PC-3 (cell line): Measurements from ENCODE around the gene PMEPA1. TPM values are rescaled to one million over a fixed set of nuclear protein-coding genes. Genes with fewer than 3 reads are reported as not detected.

Experiments used
- ATAC-seq: fragments of 200-7000 bp; cut with Tn5 transposase; 2 replicates; pipeline ENCODE4 v1.9.1; 2020; ENCODE audit warnings: mild to moderate bottlenecking, moderate library complexity
- BruUV-seq: library from RNA; stranded (reverse); fragments of 400-500 nt; replicated peaks from 2 replicates; lab custom pipeline; 2021; lab: Mats Ljungman, UMichigan
- CTCF ChIA-PET: fragments of 300-600 bp; sonication (Branson Sonifier 250); formaldehyde crosslinking; loops from one replicate; lab custom pipeline; 2022; ENCODE audit warnings: antibody characterized with exemption; lab: Charles Lee
- POLR2A ChIA-PET: fragments of 300-600 bp; sonication (Branson Sonifier 250); formaldehyde crosslinking; loops from one replicate; lab custom pipeline; 2022; ENCODE audit warnings: antibody characterized with exemption; ENCODE audit not compliant: unreplicated experiment; lab: Charles Lee
- DNase-seq: peaks from one replicate; pipeline ENCODE4 v3.0.0-alpha.2; 2015
- H2AFZ ChIP-seq: fragments of 300-600 bp; sonication (generic); 2 replicates; pipeline ENCODE4 v1.6.0; 2016; ENCODE audit warnings: antibody characterized with exemption, low read length
- H3F3A ChIP-seq: fragments of 300-600 bp; sonication (generic); one replicate; pipeline ENCODE4 v1.6.0; 2017; ENCODE audit warnings: antibody characterized with exemption, low read length, control low read depth, mild to moderate bottlenecking; ENCODE audit not compliant: unreplicated experiment
- H3K27ac ChIP-seq: fragments of 300-600 bp; sonication (generic); 2 replicates; pipeline ENCODE4 v1.5.1; 2016; ENCODE audit warnings: mild to moderate bottlenecking, low read length
- H3K27me3 ChIP-seq: fragments of 300-600 bp; sonication (generic); 2 replicates; pipeline ENCODE4 v1.6.1; 2016; ENCODE audit warnings: low read length, mixed read lengths
- H3K36me3 ChIP-seq: fragments of 300-600 bp; sonication (generic); 2 replicates; pipeline ENCODE4 v1.6.1; 2016; ENCODE audit warnings: low read depth, mixed run types, low read length, mixed read lengths
- H3K4me1 ChIP-seq: fragments of 300-600 bp; sonication (generic); 2 replicates; pipeline ENCODE4 v1.5.1; 2016; ENCODE audit warnings: low read length; ENCODE audit not compliant: insufficient read depth
- H3K4me2 ChIP-seq: fragments of 300-600 bp; sonication (generic); 2 replicates; pipeline ENCODE4 v1.6.0; 2016; ENCODE audit warnings: low read length
- H3K4me3 ChIP-seq: fragments of 300-600 bp; sonication (generic); 2 replicates; pipeline ENCODE4 v1.5.1; 2016; ENCODE audit warnings: mild to moderate bottlenecking, low read length, mixed read lengths
- H3K79me2 ChIP-seq: fragments of 300-600 bp; sonication (generic); 2 replicates; pipeline ENCODE4 v1.6.1; 2017; ENCODE audit warnings: low read length, mixed read lengths
- H3K9ac ChIP-seq: fragments of 300-600 bp; sonication (generic); 2 replicates; pipeline ENCODE4 v1.6.0; 2016; ENCODE audit warnings: mild to moderate bottlenecking, low read length
- H3K9me2 ChIP-seq: fragments of 300-600 bp; sonication (generic); replicated peaks from 2 replicates; pipeline ENCODE4 v1.6.1; 2016; ENCODE audit warnings: mixed run types, low read length, mixed read lengths
- H3K9me3 ChIP-seq: fragments of 300-600 bp; sonication (generic); 2 replicates; pipeline ENCODE4 v1.6.1; 2016; ENCODE audit warnings: low read length, mixed read lengths
- H4K20me1 ChIP-seq: fragments of 300-600 bp; sonication (generic); 2 replicates; pipeline ENCODE4 v1.6.1; 2016; ENCODE audit warnings: low read length, mixed read lengths
- EZH2 ChIP-seq: fragments of 300-600 bp; sonication (generic); IDR thresholded peaks from one replicate; pipeline ENCODE4 v1.6.1; 2017; ENCODE audit warnings: antibody characterized with exemption, mild to moderate bottlenecking, low read length; ENCODE audit not compliant: unreplicated experiment
- EZH2phosphoT487 ChIP-seq: fragments of 300-600 bp; sonication (generic); IDR thresholded peaks from 2 replicates; pipeline ENCODE4 v1.6.1; 2018; ENCODE audit warnings: mild to moderate bottlenecking, antibody characterized with exemption, low read length, borderline replicate concordance
- intact Hi-C: fragments of 100-400 bp; cut with micrococcal nuclease; formaldehyde crosslinking; loops from 2 replicates; pipeline ENCODE4 v1.9.0; 2023
- total RNA-seq: library from RNA; depleted of rRNA; stranded (reverse); fragments of >200 nt; gene quantifications from 2 replicates; pipeline ENCODE4 v1.2.3, GENCODE V29; 2014
- TF ChIP-seq, protein P1 (sequence below): fragments of 300-600 bp; sonication (generic); conservative IDR thresholded peaks from 2 replicates; pipeline ENCODE4 v1.5.1; 2017; ENCODE audit warnings: antibody characterized with exemption, low read depth, mild to moderate bottlenecking, low read length

Gene PMEPA1
- total RNA-seq, 1 experiment from 2014 or later, result 21.9 TPM

DNA sequence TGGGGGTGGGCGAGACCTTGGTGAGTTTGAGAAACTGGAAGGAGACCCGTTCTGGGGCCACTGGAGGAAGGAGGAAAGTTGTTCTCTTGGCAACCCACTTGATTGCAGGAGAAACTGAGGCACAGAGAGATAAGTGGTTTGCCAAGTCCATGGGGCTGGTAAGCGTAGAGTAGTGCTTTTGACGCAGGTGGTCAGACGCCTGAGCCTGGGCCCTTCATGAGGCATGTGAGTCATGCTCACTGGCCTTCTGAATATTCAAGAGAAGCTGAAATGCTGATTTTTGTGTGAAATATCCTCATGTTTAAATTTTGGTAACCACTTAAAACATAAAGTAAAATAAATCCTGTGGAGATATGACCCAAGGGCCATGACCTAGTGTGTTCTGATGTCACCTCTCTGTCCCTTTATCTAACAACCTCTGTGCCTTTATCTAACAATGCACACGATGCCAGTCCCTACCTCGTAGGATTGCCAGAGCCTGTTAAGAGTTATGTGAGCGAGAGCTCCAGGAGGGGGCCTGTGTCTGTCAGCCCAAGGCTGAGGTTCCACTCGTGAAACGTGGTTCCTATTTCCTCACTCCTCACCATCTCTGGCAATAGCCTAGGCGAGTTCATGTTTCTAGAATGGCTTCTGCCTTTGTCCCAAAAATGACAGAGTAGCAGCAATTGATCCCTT, 32.8 kb upstream of the PMEPA1 start:
- CTCF ChIA-PET, result no interaction called here

DNA sequence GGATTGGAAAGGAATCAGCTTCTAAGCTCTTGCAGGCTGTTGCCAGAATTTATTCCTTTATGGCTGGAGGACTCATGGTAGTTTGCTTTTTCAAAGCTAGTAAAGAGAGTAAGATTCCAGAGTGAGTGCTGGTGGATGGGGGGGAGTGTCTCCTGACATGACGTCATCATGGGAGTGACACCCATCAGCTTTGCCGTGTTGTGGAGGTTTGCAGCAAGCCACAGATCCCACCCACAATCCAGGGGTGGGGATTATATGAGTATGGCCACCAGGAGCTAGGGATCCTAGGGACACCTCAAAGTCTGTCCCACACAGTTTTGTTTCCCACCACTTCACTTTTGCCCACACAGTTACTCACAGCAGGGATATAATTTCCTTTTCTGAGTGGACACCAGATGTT, 28.7 kb upstream of the PMEPA1 start:
- H3K9me2 ChIP-seq, result no peaks in the 10 kb centered on the region
- H3K36me3 ChIP-seq, result no peaks in the 10 kb centered on the region
- DNase-seq, result peak; percentile 26
- no peaks in the 10 kb centered on the region for H3K9me3 ChIP-seq
- ATAC-seq, result peak; percentile 59
- H3K9ac ChIP-seq, result no peak overlapping the region
- no peaks in the 10 kb centered on the region for H3F3A ChIP-seq
- H3K27me3 ChIP-seq, result no peaks in the 10 kb centered on the region
- H3K4me2 ChIP-seq, result peak overlapping the region; percentile 3; the same call in 1 of the 2 replicates
- no peak overlapping the region for H3K27ac ChIP-seq
- POLR2A ChIA-PET, result interaction anchor here (1.0 kb wide), 1 partner anchor 21 kb away, joined by 3 read pairs; no protein-coding TSS in a partner anchor
- no peaks in the 10 kb centered on the region for H4K20me1 ChIP-seq
- CTCF ChIA-PET, result interaction anchor here (0.6 kb wide), 1 partner anchor 111 kb away, joined by 3 read pairs; no protein-coding TSS in a partner anchor
- no TSS peak for BruUV-seq
- intact Hi-C loops, result no loop called here
- no peak overlapping the region for H2AFZ ChIP-seq
- H3K4me1 ChIP-seq, result peaks cover 7% of the 10 kb centered on the region
- no peak overlapping the region for H3K4me3 ChIP-seq
- H3K79me2 ChIP-seq, result no peaks in the 10 kb centered on the region
- TF ChIP-seq, protein P1, sequence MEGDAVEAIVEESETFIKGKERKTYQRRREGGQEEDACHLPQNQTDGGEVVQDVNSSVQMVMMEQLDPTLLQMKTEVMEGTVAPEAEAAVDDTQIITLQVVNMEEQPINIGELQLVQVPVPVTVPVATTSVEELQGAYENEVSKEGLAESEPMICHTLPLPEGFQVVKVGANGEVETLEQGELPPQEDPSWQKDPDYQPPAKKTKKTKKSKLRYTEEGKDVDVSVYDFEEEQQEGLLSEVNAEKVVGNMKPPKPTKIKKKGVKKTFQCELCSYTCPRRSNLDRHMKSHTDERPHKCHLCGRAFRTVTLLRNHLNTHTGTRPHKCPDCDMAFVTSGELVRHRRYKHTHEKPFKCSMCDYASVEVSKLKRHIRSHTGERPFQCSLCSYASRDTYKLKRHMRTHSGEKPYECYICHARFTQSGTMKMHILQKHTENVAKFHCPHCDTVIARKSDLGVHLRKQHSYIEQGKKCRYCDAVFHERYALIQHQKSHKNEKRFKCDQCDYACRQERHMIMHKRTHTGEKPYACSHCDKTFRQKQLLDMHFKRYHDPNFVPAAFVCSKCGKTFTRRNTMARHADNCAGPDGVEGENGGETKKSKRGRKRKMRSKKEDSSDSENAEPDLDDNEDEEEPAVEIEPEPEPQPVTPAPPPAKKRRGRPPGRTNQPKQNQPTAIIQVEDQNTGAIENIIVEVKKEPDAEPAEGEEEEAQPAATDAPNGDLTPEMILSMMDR, result no peak
- TF ChIP-seq EZH2, result no peak
- no peak for TF ChIP-seq EZH2phosphoT487

More for the DNA sequence above, 32.8 kb upstream of the PMEPA1 start:
- no peak for ATAC-seq
- Histone ChIP-seq H3K36me3 (no peaks in the 10 kb centered on the region), H3K4me1 (peaks cover 15% of the 10 kb centered on the region), H3K9ac (no peak overlapping the region), H3K27me3 (no peaks in the 10 kb centered on the region), H4K20me1 (no peaks in the 10 kb centered on the region), H3K9me2 (no peaks in the 10 kb centered on the region), H3K79me2 (no peaks in the 10 kb centered on the region), H3K4me2 (no peak overlapping the region), H3K27ac (no peak overlapping the region), H3F3A (no peaks in the 10 kb centered on the region), H3K4me3 (no peak overlapping the region), H2AFZ (no peak overlapping the region), H3K9me3 (no peaks in the 10 kb centered on the region)
- POLR2A ChIA-PET, result no interaction called here
- no peak for DNase-seq
- intact Hi-C loops, result no loop called here
- TF ChIP-seq EZH2 (no peak), EZH2phosphoT487 (no peak)
- TF ChIP-seq, protein P1, result no peak
- BruUV-seq, result no TSS peak

- H3K27me3 ChIP-seq, result no peaks in the 10 kb centered on the region
- H3K9me2 ChIP-seq, result no peaks in the 10 kb centered on the region
- CTCF ChIA-PET, result interaction anchor here (0.6 kb wide), 1 partner anchor 111 kb away, joined by 3 read pairs; no protein-coding TSS in a partner anchor
- H3K4me1 ChIP-seq, result peaks cover 6% of the 10 kb centered on the region
- H3K79me2 ChIP-seq, result no peaks in the 10 kb centered on the region
- H3K9me3 ChIP-seq, result no peaks in the 10 kb centered on the region
- intact Hi-C loops, result no loop called here
- no peaks in the 10 kb centered on the region for H4K20me1 ChIP-seq
- DNase-seq, result no peak
- H3K4me2 ChIP-seq, result peak overlapping the region; percentile 3; the same call in 1 of the 2 replicates
- H2AFZ ChIP-seq, result no peak overlapping the region
- no peaks in the 10 kb centered on the region for H3F3A ChIP-seq
- ATAC-seq, result peak; percentile 65
- no peak overlapping the region for H3K4me3 ChIP-seq
- POLR2A ChIA-PET, result interaction anchor here (1.0 kb wide), 1 partner anchor 20 kb away, joined by 3 read pairs; no protein-coding TSS in a partner anchor
- H3K36me3 ChIP-seq, result no peaks in the 10 kb centered on the region
- no peak for TF ChIP-seq EZH2phosphoT487
- no TSS peak for BruUV-seq
- no peak overlapping the region for H3K9ac ChIP-seq
- no peak overlapping the region for H3K27ac ChIP-seq
These were observed 28.2 kb upstream of the PMEPA1 start for GRCh38 chr20:57738053-57738452.
